ENCODE results near the gene LDB2.

Gene LDB2

GRCh38 chr4:16760617-16761363, 137.7 kb downstream of the LDB2 start:
- H3K4me3 ChIP-seq (ENCODE audit: low read length), result no peak overlapping the region
- no peaks in the 10 kb centered on the region for H3K4me1 ChIP-seq (ENCODE audit: control insufficient read depth, low read length)
- no peaks in the 10 kb centered on the region for H3K9me2 ChIP-seq (replicated peaks; ENCODE audit: control insufficient read depth, low read length)
- TF ChIP-seq EZH2phosphoT487 (IDR thresholded peaks at IDR 0.05; ENCODE audit: borderline replicate concordance, low read length) (no peak), CTCF (IDR thresholded peaks at IDR 0.05; ENCODE audit: low read depth, low read length, poor library complexity, severe bottlenecking) (no peak)
- no peaks in the 10 kb centered on the region for H3K9me3 ChIP-seq (ENCODE audit: control insufficient read depth, insufficient read depth, low read length)
- H3K36me3 ChIP-seq (ENCODE audit: control insufficient read depth, low read length), result no peaks in the 10 kb centered on the region
- no peaks in the 10 kb centered on the region for H3K79me2 ChIP-seq (ENCODE audit: control insufficient read depth, low read length)
- no peaks in the 10 kb centered on the region for H3F3A ChIP-seq (ENCODE audit: control insufficient read depth, insufficient read depth)
- H3K27me3 ChIP-seq (ENCODE audit: control insufficient read depth, low read length), result no peaks in the 10 kb centered on the region
- H4K20me1 ChIP-seq (ENCODE audit: control insufficient read depth, insufficient read depth, low read depth, low read length), result no peaks in the 10 kb centered on the region
- no peak overlapping the region for H3K27ac ChIP-seq (ENCODE audit: low read depth, low read length)
- no peak overlapping the region for H3K4me2 ChIP-seq (ENCODE audit: low read length)

GRCh38 chr4:16759931-16760582, 138.4 kb downstream of the LDB2 start:
- Histone ChIP-seq H4K20me1 (ENCODE audit: control insufficient read depth, insufficient read depth, low read depth, low read length) (no peaks in the 10 kb centered on the region), H3K4me2 (ENCODE audit: low read length) (no peak overlapping the region), H3K27me3 (ENCODE audit: control insufficient read depth, low read length) (no peaks in the 10 kb centered on the region), H3K4me3 (ENCODE audit: low read length) (no peak overlapping the region), H3K4me1 (ENCODE audit: control insufficient read depth, low read length) (no peaks in the 10 kb centered on the region), H3F3A (ENCODE audit: control insufficient read depth, insufficient read depth) (no peaks in the 10 kb centered on the region), H3K27ac (ENCODE audit: low read depth, low read length) (no peak overlapping the region), H3K9me3 (ENCODE audit: control insufficient read depth, insufficient read depth, low read length) (no peaks in the 10 kb centered on the region), H3K9me2 (replicated peaks; ENCODE audit: control insufficient read depth, low read length) (no peaks in the 10 kb centered on the region), H3K79me2 (ENCODE audit: control insufficient read depth, low read length) (no peaks in the 10 kb centered on the region), H3K36me3 (ENCODE audit: control insufficient read depth, low read length) (no peaks in the 10 kb centered on the region)
- TF ChIP-seq EZH2phosphoT487 (IDR thresholded peaks at IDR 0.05; ENCODE audit: borderline replicate concordance, low read length) (no peak), CTCF (IDR thresholded peaks at IDR 0.05; ENCODE audit: low read depth, low read length, poor library complexity, severe bottlenecking) (no peak)

- Histone ChIP-seq H3K4me3 (ENCODE audit: low read length) (no peak overlapping the region), H3K36me3 (ENCODE audit: control insufficient read depth, low read length) (no peaks in the 10 kb centered on the region), H3F3A (ENCODE audit: control insufficient read depth, insufficient read depth) (no peaks in the 10 kb centered on the region), H4K20me1 (ENCODE audit: control insufficient read depth, insufficient read depth, low read depth, low read length) (no peaks in the 10 kb centered on the region), H3K79me2 (ENCODE audit: control insufficient read depth, low read length) (no peaks in the 10 kb centered on the region), H3K27ac (ENCODE audit: low read depth, low read length) (no peak overlapping the region), H3K4me2 (ENCODE audit: low read length) (no peak overlapping the region), H3K9me3 (ENCODE audit: control insufficient read depth, insufficient read depth, low read length) (no peaks in the 10 kb centered on the region), H3K9me2 (replicated peaks; ENCODE audit: control insufficient read depth, low read length) (no peaks in the 10 kb centered on the region), H3K4me1 (ENCODE audit: control insufficient read depth, low read length) (no peaks in the 10 kb centered on the region), H3K27me3 (ENCODE audit: control insufficient read depth, low read length) (no peaks in the 10 kb centered on the region)
- TF ChIP-seq EZH2phosphoT487 (IDR thresholded peaks at IDR 0.05; ENCODE audit: borderline replicate concordance, low read length) (no peak), CTCF (IDR thresholded peaks at IDR 0.05; ENCODE audit: low read depth, low read length, poor library complexity, severe bottlenecking) (no peak)
Measured at GRCh38 chr4:16758816-16759215, 139.6 kb downstream of the LDB2 start.
